SK-N-SH (cell line): ENCODE data around the gene SETD4. TPM values are rescaled to one million over a fixed set of nuclear protein-coding genes. Genes with fewer than 3 reads are reported as not detected.

ENCODE experiments used
- CTCF ChIA-PET: fragments of 300-600, 350-600 bp; formaldehyde crosslinking; extraction: SDS; loops from one replicate; lab custom pipeline; 2021; lab: Yijun Ruan, JAX
- POLR2A ChIA-PET: fragments of 350-600 bp; sonication (Branson Sonifier 250); formaldehyde crosslinking; extraction: SDS; loops from one replicate; lab custom pipeline; 2020; ENCODE audit warnings: antibody characterized with exemption, inconsistent platforms; lab: Yijun Ruan, JAX
- DNase-seq: peaks from one replicate; pipeline ENCODE4 v3.0.0; 2012
- H2AFZ ChIP-seq: fragments of 200-600 bp; sonication (generic); 2 replicates; pipeline ENCODE4 v1.8.1; 2016; ENCODE audit warnings: antibody characterized with exemption, mild to moderate bottlenecking, low read depth
- H3F3A ChIP-seq: fragments of 200-600 bp; sonication (generic); replicated peaks from 2 replicates; pipeline ENCODE3; 2016; ENCODE audit warnings: antibody characterized with exemption, mild to moderate bottlenecking; ENCODE audit not compliant: insufficient read depth
- H3K27ac ChIP-seq, 2 experiments: fragments of 200-500 bp in 1 of 2; fragments of 200-600 bp in 1 of 2; sonication (Bioruptor generic) in 1 of 2; sonication (generic), shearing (Covaris generic) in 1 of 2; 2 replicates each; pipeline versions ENCODE4 v1.5.1 to v1.6.1; 2014 to 2016; ENCODE audit warnings: low read depth in 2 of 2, inconsistent platforms in 1 of 2, low read length in 1 of 2, mild to moderate bottlenecking in 1 of 2, mixed read lengths in 1 of 2
- H3K27me3 ChIP-seq: fragments of 200-600 bp; sonication (generic), shearing (Covaris generic); 2 replicates; pipeline ENCODE4 v1.6.1; 2016; ENCODE audit warnings: mixed run types; ENCODE audit not compliant: insufficient read depth
- H3K36me3 ChIP-seq, 2 experiments: fragments of 200-500 bp in 1 of 2; fragments of 200-600 bp in 1 of 2; sonication (Bioruptor generic) in 1 of 2; sonication (generic) in 1 of 2; replicated peaks in 1 of 2; 2 replicates each; pipeline versions ENCODE3 to v1.5.1; 2014 to 2016; ENCODE audit warnings: low read length in 1 of 2, mild to moderate bottlenecking in 1 of 2; ENCODE audit not compliant: insufficient read depth in 2 of 2, control insufficient read depth in 1 of 2
- H3K4me1 ChIP-seq, 2 experiments: fragments of 200-500 bp in 1 of 2; fragments of 200-600 bp in 1 of 2; sonication (Bioruptor generic) in 1 of 2; sonication (generic), shearing (Covaris generic) in 1 of 2; 2 replicates each; pipeline versions ENCODE4 v1.5.1 to v1.6.1; 2014 to 2016; ENCODE audit warnings: low read depth in 1 of 2, low read length in 1 of 2, mixed run types in 1 of 2; ENCODE audit not compliant: insufficient read depth in 2 of 2, control insufficient read depth in 1 of 2
- H3K4me2 ChIP-seq: fragments of 200-600 bp; sonication (generic), shearing (Covaris generic); 2 replicates; pipeline ENCODE4 v1.6.1; 2017; ENCODE audit warnings: mixed run types
- H3K4me3 ChIP-seq, 2 experiments: fragments of 200-500 bp in 1 of 2; fragments of 200-600 bp in 1 of 2; sonication (Bioruptor generic) in 1 of 2; sonication (generic), shearing (Covaris generic) in 1 of 2; 2 replicates each; pipeline versions ENCODE4 v1.5.1 to v1.8.1; 2014 to 2016; ENCODE audit warnings: low read depth in 2 of 2, inconsistent platforms in 1 of 2, low read length in 1 of 2, mild to moderate bottlenecking in 1 of 2, mixed read lengths in 1 of 2, moderate library complexity in 1 of 2
- H3K79me2 ChIP-seq: fragments of 200-600 bp; sonication (generic); 2 replicates; pipeline ENCODE4 v1.8.1; 2017; ENCODE audit warnings: mild to moderate bottlenecking; ENCODE audit not compliant: insufficient read depth
- H3K9ac ChIP-seq: fragments of 200-600 bp; sonication (generic); 2 replicates; pipeline ENCODE4 v1.6.1; 2017; ENCODE audit warnings: mixed run types
- H3K9me2 ChIP-seq: fragments of 200-600 bp; sonication (generic); 2 replicates; pipeline ENCODE4 v1.6.1; 2017; ENCODE audit warnings: mixed run types
- H3K9me3 ChIP-seq: fragments of 200-600 bp; sonication (generic); 2 replicates; pipeline ENCODE4 v1.6.1; 2017; ENCODE audit warnings: mixed run types, mild to moderate bottlenecking, moderate library complexity
- H4K20me1 ChIP-seq: fragments of 200-600 bp; sonication (generic); 2 replicates; pipeline ENCODE4 v1.6.1; 2017; ENCODE audit warnings: mild to moderate bottlenecking, mixed run types; ENCODE audit not compliant: insufficient read depth
- CHD2 ChIP-seq: fragments of 150-350 bp; IDR thresholded peaks from 2 replicates; pipeline ENCODE4 v1.6.1; 2018; ENCODE audit warnings: low read length; ENCODE audit not compliant: partially characterized antibody
- EP300 ChIP-seq, 2 experiments: IDR thresholded peaks; 2 replicates each; pipeline versions ENCODE4 v1.4.0 to v1.6.1; 2012; ENCODE audit warnings: borderline replicate concordance in 1 of 2, low read depth in 1 of 2, low read length in 1 of 2
- EZH2phosphoT487 ChIP-seq: fragments of 200-600 bp; sonication (generic); IDR thresholded peaks from 2 replicates; pipeline ENCODE4 v1.6.1; 2017; ENCODE audit warnings: low read depth, mixed run types, mild to moderate bottlenecking, antibody characterized with exemption, moderate library complexity, borderline replicate concordance
- FOSL2 ChIP-seq: IDR thresholded peaks from 2 replicates; pipeline ENCODE4 v1.4.0; 2012; ENCODE audit warnings: low read depth, mild to moderate bottlenecking, moderate library complexity, borderline replicate concordance
- FOXJ3 ChIP-seq: sonication (generic); formaldehyde crosslinking; IDR thresholded peaks from 2 replicates; pipeline ENCODE4 v1.5.1; 2020; ENCODE audit warnings: mild to moderate bottlenecking, missing genetic modification reagents
- FOXM1 ChIP-seq: IDR thresholded peaks from 2 replicates; pipeline ENCODE4 v1.4.0; 2012; ENCODE audit warnings: low read depth, mild to moderate bottlenecking
- GABPA ChIP-seq: IDR thresholded peaks from 2 replicates; pipeline ENCODE4 v1.4.0; 2012; ENCODE audit warnings: low read depth, mild to moderate bottlenecking
- GATA2 ChIP-seq: sonication (generic); formaldehyde crosslinking; IDR thresholded peaks from 2 replicates; pipeline ENCODE4 v1.5.0; 2020; ENCODE audit warnings: mild to moderate bottlenecking, missing genetic modification reagents
- JUND ChIP-seq: IDR thresholded peaks from 2 replicates; pipeline ENCODE4 v1.4.0; 2012
- MEF2A ChIP-seq: IDR thresholded peaks from 2 replicates; pipeline ENCODE4 v1.4.0; 2012; ENCODE audit warnings: low read depth, borderline replicate concordance
- MXI1 ChIP-seq: IDR thresholded peaks from 2 replicates; pipeline ENCODE4 v1.6.1; 2012; ENCODE audit warnings: mild to moderate bottlenecking, low read depth, low read length, improper control_type of control experiment
- NFIC ChIP-seq: IDR thresholded peaks from 2 replicates; pipeline ENCODE4 v1.4.0; 2012; ENCODE audit warnings: borderline replicate concordance
- POLR2AphosphoS5 ChIP-seq: IDR thresholded peaks from 2 replicates; pipeline ENCODE4 v1.6.1; 2012; ENCODE audit warnings: low read depth, low read length
- RAD21 ChIP-seq: IDR thresholded peaks from 2 replicates; pipeline ENCODE4 v1.6.1; 2012; ENCODE audit warnings: mild to moderate bottlenecking, low read length
- RFX5 ChIP-seq: IDR thresholded peaks from 2 replicates; pipeline ENCODE4 v1.6.1; 2012; ENCODE audit warnings: mild to moderate bottlenecking, improper control_type of control experiment, low read length
- RXRA ChIP-seq: IDR thresholded peaks from 2 replicates; pipeline ENCODE4 v1.4.0; 2012; ENCODE audit warnings: low read depth, mild to moderate bottlenecking, borderline replicate concordance
- SIN3A ChIP-seq: IDR thresholded peaks from 2 replicates; pipeline ENCODE4 v1.6.1; 2012; ENCODE audit warnings: low read depth, mild to moderate bottlenecking, low read length, moderate library complexity, borderline replicate concordance
- TEAD4 ChIP-seq: IDR thresholded peaks from 2 replicates; pipeline ENCODE4 v1.4.0; 2012; ENCODE audit warnings: mild to moderate bottlenecking, borderline replicate concordance; ENCODE audit not compliant: insufficient read depth
- WGBS: methylation state at CpG from one replicate; pipeline ENCODE4 v1.1.6; 2017; ENCODE audit warnings: low lambda C conversion rate; 5-methylcytosine and 5-hydroxymethylcytosine counted together
- polyA plus RNA-seq, 3 experiments: library from polyadenylated mRNA; depleted of rRNA; stranded (reverse); fragments of >200 nt; gene quantifications; 2 replicates each; pipeline ENCODE4 v1.2.3, GENCODE V29; 2012
- TF ChIP-seq, protein P1 (sequence below): IDR thresholded peaks from 2 replicates; pipeline ENCODE4 v1.4.0; 2012; ENCODE audit warnings: low read depth
- TF ChIP-seq, protein P2 (sequence below): IDR thresholded peaks from 2 replicates; pipeline ENCODE4 v1.6.1; 2012; ENCODE audit warnings: mild to moderate bottlenecking, low read depth, low read length, moderate library complexity

Gene SETD4
- polyA plus RNA-seq, 1 of the 3 experiments (the other 2 are of a cell fraction): 15.9 TPM

DNA sequence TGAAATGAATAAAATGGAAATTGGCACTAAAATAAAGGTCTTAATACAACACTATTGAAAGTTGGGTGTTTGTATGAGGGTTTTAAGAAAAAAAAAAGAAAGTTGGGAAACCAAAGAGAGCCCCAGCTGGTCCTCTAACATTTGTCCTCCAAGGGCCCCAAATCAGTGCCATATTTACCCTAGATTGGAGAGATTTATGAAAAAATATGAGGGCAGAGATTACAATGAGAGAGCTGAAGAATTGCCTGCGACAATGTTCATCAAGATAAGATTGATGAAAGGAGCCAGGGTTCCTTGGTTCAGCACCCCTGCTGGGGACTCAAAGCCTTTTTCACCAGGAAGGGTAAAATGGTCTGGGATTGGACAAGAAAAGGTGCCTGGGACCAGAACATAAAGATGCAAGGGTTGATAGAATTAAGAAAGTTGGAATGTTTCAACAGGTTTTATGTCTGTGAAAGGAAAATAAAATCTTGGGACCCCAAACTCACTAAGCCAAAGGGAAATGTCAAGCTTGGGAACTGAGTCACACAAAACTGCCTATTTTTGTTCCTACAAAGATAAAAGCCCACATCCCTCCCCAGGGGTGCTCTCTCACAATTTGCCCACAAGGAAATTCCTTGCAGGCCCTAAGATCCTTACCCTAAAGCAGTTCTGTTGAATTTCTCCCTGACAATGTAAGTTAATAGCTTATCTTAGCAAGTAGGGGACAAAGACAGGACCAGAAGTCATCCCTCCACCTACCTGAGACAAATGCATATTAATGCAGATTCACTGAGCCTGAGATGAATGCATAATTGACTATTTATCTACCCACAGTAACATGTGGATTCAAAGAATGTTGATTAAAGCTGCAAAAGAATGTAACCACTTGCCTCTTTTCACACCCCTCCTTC lies 36.3 kb upstream of the SETD4 start:
- no peaks in the 10 kb centered on the region for H3K79me2 ChIP-seq
- H3K9ac ChIP-seq: no peak overlapping the region
- no peaks in the 10 kb centered on the region for H3K27me3 ChIP-seq
- no peak for TF ChIP-seq POLR2AphosphoS5
- TF ChIP-seq RAD21: no peak
- no peak for TF ChIP-seq JUND
- TF ChIP-seq, protein P1, sequence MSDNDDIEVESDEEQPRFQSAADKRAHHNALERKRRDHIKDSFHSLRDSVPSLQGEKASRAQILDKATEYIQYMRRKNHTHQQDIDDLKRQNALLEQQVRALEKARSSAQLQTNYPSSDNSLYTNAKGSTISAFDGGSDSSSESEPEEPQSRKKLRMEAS: no peak
- TF ChIP-seq FOXM1: no peak
- no peak for TF ChIP-seq RXRA
- no peak for TF ChIP-seq SIN3A
- no peak for TF ChIP-seq EP300 (IDR thresholded peaks at IDR 0.05; ENCODE audit: borderline replicate concordance in 1 of 2, low read depth in 1 of 2, low read length in 1 of 2)
- no peak for TF ChIP-seq TEAD4
- no peak for TF ChIP-seq FOXJ3 (CRISPR knock-in tag)
- TF ChIP-seq FOSL2: no peak
- no peak for TF ChIP-seq GATA2 (CRISPR knock-in tag)
- no peak for TF ChIP-seq GABPA
- no peak for TF ChIP-seq CHD2
- no peak for TF ChIP-seq MXI1
- TF ChIP-seq EZH2phosphoT487: no peak
- TF ChIP-seq MEF2A: no peak
- no peak for TF ChIP-seq RFX5
- TF ChIP-seq, protein P2, sequence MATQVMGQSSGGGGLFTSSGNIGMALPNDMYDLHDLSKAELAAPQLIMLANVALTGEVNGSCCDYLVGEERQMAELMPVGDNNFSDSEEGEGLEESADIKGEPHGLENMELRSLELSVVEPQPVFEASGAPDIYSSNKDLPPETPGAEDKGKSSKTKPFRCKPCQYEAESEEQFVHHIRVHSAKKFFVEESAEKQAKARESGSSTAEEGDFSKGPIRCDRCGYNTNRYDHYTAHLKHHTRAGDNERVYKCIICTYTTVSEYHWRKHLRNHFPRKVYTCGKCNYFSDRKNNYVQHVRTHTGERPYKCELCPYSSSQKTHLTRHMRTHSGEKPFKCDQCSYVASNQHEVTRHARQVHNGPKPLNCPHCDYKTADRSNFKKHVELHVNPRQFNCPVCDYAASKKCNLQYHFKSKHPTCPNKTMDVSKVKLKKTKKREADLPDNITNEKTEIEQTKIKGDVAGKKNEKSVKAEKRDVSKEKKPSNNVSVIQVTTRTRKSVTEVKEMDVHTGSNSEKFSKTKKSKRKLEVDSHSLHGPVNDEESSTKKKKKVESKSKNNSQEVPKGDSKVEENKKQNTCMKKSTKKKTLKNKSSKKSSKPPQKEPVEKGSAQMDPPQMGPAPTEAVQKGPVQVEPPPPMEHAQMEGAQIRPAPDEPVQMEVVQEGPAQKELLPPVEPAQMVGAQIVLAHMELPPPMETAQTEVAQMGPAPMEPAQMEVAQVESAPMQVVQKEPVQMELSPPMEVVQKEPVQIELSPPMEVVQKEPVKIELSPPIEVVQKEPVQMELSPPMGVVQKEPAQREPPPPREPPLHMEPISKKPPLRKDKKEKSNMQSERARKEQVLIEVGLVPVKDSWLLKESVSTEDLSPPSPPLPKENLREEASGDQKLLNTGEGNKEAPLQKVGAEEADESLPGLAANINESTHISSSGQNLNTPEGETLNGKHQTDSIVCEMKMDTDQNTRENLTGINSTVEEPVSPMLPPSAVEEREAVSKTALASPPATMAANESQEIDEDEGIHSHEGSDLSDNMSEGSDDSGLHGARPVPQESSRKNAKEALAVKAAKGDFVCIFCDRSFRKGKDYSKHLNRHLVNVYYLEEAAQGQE: no peak
- no peak for TF ChIP-seq NFIC
- TF ChIP-seq, all 33 proteins: peak for 0
- Histone ChIP-seq H3K4me1 (no peaks in the 10 kb centered on the region), H3K4me2 (no peak overlapping the region), H3F3A (no peaks in the 10 kb centered on the region), H3K27ac (no peak overlapping the region), H4K20me1 (no peaks in the 10 kb centered on the region), H3K9me2 (no peaks in the 10 kb centered on the region), H3K36me3 (no peaks in the 10 kb centered on the region), H3K9me3 (no peaks in the 10 kb centered on the region), H2AFZ (no peak overlapping the region), H3K4me3 (no peak overlapping the region)
- whole genome bisulfite sequencing: 13% methylated on average over 1 of the region's 1 CpG
- DNase-seq: no peak
- ChIA-PET POLR2A (no interaction called here), CTCF (interaction anchor here (0.8 to 3.7 kb wide), 3 partner anchors 16 to 31 kb away, joined by 3 to 14 read pairs (median 3); no protein-coding TSS in a partner anchor)
